Measurements from ENCODE around the gene SARS2.

Gene SARS2, protein sequence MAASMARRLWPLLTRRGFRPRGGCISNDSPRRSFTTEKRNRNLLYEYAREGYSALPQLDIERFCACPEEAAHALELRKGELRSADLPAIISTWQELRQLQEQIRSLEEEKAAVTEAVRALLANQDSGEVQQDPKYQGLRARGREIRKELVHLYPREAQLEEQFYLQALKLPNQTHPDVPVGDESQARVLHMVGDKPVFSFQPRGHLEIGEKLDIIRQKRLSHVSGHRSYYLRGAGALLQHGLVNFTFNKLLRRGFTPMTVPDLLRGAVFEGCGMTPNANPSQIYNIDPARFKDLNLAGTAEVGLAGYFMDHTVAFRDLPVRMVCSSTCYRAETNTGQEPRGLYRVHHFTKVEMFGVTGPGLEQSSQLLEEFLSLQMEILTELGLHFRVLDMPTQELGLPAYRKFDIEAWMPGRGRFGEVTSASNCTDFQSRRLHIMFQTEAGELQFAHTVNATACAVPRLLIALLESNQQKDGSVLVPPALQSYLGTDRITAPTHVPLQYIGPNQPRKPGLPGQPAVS

DNA sequence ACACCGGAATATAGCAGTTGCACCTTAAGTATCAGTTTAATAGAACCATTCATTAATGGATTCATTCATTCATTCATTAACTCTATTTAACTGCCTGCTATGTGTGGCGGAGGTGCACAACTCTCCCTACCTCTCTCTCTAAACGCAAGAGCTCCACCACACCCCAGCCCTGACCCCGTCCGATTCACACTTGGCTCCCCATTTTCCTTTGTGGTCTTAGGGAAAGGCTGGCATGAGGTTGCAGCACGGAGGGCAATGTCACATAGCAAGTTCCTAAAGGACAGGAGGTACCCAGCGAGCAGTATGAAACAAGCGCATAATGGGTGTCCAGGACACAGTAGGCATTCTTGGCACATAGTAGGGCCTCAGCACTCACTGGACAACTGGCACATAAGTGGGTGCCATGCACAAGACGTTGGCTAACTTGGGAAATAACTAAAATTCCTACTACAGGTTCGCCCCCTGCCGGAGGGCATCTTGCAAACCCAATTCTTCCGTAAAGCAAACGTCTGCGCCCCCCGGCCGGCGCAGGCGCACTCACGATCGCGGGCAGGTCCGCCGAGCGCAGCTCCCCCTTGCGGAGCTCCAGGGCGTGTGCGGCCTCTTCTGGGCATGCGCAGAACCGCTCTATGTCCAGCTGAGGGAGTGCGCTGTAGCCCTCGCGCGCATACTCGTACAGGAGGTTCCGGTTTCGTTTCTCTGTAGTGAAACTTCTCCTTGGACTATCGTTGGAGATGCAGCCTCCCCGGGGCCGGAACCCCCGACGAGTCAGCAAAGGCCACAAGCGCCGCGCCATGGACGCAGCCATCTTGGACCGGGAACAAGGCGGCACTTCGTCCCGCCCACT lies at the start of gene SARS2:
Gene SARS2 (minus strand): TSS at position 835 of the 847 bp plus-strand sequence. CDS start 27 bp downstream, at position 808.
- peak within 1 kb of the TSS; percentile 92 for H3K4me3 ChIP-seq (ENCODE audit: control insufficient read depth, low read depth, low read length)
- TF ChIP-seq, protein P1, sequence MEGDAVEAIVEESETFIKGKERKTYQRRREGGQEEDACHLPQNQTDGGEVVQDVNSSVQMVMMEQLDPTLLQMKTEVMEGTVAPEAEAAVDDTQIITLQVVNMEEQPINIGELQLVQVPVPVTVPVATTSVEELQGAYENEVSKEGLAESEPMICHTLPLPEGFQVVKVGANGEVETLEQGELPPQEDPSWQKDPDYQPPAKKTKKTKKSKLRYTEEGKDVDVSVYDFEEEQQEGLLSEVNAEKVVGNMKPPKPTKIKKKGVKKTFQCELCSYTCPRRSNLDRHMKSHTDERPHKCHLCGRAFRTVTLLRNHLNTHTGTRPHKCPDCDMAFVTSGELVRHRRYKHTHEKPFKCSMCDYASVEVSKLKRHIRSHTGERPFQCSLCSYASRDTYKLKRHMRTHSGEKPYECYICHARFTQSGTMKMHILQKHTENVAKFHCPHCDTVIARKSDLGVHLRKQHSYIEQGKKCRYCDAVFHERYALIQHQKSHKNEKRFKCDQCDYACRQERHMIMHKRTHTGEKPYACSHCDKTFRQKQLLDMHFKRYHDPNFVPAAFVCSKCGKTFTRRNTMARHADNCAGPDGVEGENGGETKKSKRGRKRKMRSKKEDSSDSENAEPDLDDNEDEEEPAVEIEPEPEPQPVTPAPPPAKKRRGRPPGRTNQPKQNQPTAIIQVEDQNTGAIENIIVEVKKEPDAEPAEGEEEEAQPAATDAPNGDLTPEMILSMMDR (conservative IDR thresholded peaks at IDR 0.05; ENCODE audit: control insufficient read depth, insufficient read depth, low read depth, low read length) = peak; percentile 75
- peak; percentile 92 for DNase-seq (ENCODE audit: low read depth)

DNA sequence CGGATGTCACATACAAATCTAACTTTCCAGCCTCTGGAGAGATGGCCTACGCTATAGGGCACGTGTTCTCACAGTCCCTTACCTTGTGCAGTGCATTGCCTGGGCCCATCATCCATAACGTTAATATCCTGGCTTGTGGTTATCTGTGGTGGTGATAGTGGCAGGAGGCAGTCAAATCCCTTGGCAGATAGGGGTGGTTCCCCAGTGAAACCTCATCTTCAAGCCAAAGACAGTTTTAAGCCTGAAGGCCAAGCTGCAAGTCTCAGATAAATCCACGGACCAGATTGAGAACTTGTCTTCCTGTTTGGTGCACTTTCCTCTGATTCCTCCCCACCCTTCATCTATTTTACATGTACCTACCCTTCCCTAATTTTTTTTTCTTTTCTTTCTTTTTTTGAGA lies 49.2 kb upstream of the SARS2 start:
- no peak overlapping the region for H3K4me3 ChIP-seq (ENCODE audit: control insufficient read depth, low read depth, low read length)
- TF ChIP-seq, protein P1 (conservative IDR thresholded peaks at IDR 0.05; ENCODE audit: control insufficient read depth, insufficient read depth, low read depth, low read length) = no peak
- DNase-seq (ENCODE audit: low read depth) = no peak

DNA sequence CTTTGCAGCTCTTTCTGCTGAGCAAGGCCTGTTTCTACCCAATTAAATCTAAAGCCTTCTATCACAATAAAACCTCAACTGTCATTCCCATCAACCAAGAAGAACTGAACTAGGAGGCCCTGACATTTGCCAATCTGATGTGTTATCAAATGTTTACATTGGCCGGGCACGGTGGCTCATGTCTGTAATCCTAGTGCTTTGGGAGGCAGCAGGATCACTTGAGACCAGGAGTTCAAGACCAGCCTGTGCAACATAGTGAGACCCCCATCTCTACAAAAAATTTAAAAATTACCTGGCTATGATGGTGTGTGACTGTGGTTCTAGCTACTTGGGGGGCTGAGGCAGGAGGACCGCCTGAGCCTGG lies 47.7 kb upstream of the SARS2 start:
- H3K4me3 ChIP-seq (ENCODE audit: control insufficient read depth, low read depth, low read length) = no peak overlapping the region
- DNase-seq (ENCODE audit: low read depth) = no peak
- TF ChIP-seq, protein P1 (conservative IDR thresholded peaks at IDR 0.05; ENCODE audit: control insufficient read depth, insufficient read depth, low read depth, low read length) = no peak

DNA sequence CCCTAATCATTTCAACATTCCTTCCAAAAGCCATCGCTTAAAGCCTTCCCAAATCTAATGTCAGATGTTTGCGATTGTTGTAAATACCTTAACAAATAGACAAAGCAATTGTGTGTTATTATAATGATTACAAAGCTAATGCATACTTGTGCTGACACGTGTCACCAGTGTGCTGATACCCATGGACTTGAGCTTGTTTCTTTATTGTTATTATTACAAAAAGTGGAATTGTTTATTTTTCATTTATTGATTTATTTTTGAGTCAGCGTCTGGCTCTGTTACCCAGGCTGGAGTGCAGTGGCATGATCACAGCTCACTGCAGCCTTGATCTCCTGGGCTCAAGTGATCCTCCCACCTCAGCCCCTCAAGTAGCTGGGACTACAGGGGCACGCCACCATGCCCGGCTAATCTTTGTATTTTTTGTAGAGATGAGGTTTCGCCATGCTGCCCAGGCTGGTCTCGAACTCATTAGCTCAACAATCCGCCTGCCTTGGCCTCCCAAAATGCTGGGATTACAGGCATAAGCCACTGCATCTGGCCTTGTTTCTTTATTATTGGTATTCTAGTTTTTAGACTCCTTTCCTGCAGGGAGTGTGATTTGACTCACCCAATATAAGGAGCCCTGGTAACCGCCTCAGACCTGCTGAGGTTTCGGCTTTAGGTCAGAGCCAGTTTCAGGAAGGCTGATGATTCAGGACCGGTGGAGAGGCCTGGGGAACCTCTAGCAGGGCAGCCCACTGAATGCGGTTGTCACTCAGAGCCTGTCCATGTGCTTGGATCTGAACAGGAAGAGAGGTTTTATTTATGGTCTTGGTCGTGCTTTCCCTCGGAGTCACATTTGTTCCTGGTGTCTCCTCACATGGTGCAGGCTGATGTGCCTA lies 47.1 kb upstream of the SARS2 start:
- TF ChIP-seq, protein P1 (conservative IDR thresholded peaks at IDR 0.05; ENCODE audit: control insufficient read depth, insufficient read depth, low read depth, low read length) = no peak
- no peak for DNase-seq (ENCODE audit: low read depth)

DNA sequence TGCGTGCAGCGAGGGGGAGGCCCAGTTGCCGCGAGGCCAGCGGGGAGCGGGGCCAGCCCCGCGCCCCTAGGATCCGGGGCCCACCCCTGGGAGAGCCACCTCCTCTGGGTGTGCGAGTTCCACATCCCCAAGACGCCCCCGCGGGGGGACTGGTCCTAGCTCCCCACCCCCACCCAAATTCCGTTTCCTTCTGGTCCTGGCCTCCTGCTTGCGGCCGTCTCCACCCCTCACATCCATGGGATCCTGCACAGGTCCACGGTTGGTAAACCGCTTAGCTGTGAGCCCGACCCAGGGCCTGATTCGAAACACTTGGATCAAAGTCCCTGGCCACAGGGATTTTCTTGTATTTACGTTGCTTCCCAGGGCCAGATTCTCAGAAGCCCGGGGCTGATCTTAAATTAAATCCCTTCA lies 45.3 kb upstream of the SARS2 start:
- H3K4me3 ChIP-seq (ENCODE audit: control insufficient read depth, low read depth, low read length) = peak overlapping the region; percentile 50
- DNase-seq (ENCODE audit: low read depth) = peak; percentile 49
- TF ChIP-seq, protein P1 (conservative IDR thresholded peaks at IDR 0.05; ENCODE audit: control insufficient read depth, insufficient read depth, low read depth, low read length) = no peak

More for the DNA sequence above, 47.1 kb upstream of the SARS2 start:
- no peak overlapping the region for H3K4me3 ChIP-seq (ENCODE audit: control insufficient read depth, low read depth, low read length)
